ENCODE results near the gene IL4I1.

Gene IL4I1

DNA sequence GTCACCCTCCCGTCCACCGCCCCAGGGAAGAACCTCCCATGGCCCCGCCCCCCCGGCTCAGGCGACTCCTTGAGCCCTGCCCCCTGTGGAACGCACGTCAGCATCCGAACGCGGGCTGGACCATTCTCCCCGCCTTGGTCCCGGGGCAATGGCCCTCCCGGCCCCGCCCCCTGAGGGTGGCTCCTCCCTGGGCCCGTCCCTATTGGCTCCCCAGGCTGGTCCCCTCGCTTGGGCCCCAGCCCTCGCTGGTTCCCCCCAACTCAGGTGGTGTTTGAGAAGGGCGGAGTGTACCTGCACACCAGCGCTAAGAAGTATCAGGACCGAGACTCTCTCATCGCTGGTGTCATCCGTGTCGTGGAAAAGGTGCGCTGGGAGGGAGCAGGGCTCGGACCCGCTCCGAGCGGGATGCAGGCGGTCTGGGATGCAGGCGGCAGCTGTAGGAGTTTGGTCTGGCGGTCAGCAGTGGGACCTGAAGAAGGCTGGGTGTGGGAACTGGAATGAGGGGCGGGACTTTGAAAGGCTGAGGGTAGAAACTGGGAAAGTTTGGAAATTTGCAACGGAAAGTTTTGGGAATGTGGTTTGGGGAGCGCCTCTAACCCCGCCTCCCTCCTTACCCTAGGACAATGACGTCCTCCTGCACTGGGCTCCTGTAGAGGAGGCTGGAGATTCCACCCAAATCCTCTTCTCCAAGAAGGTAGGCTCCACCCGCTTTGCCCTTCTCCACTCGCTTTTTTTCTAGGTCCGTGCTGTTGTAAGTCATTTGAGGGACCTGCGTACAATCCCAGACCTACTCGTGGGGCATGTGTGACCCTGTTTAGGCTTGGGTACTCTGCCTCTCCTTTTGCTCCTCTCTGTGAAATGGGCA, 18.6 kb downstream of the IL4I1 start:
- peak; percentile 93 for DNase-seq (ENCODE audit: low spot score)

- peak; percentile 99 for DNase-seq (ENCODE audit: low spot score)
These were observed 19.4 kb downstream of the IL4I1 start, which contains the start of the genes AKT1S1 and TBC1D17 for GRCh38 chr19:49877020-49877878. Gene AKT1S1, minus strand, starts transcription at chr19:49877355. Its CDS starts 4,060 bp downstream, at chr19:49873295. Gene TBC1D17, plus strand, starts transcription at chr19:49877702. Its CDS starts 22 bp downstream, at chr19:49877724.

- DNase-seq (ENCODE audit: low spot score), result peak; percentile 99
These were observed 20.2 kb downstream of the IL4I1 start for GRCh38 chr19:49876422-49877019.

DNA sequence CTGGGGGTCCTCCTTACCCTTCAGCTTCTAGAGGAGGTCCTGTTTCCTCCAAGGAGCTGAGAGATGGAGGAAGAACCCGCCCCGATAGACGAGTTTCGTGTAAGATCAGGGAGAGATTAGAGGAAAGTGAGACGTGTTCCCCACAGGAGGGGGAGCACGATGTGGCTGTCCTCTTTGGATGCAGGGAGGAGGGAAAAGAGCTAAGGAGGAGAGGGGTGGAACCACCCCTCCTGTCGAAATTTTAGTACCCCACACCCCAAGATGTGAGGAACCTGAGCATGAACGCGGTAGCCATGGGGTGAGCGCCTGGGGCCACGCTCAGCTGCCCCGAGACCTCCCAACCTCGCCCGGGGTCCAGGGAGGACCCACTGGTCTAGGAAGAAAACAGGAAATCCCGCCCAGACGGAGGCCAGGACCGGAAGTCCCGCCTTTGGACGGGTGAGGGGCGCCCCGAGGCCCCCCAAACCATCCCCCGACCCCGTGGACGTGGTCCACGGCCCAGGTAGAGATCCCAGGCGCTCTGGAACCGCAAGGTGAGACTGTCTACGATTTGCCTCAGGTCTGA, 20.7 kb downstream of the IL4I1 start:
- DNase-seq (ENCODE audit: low spot score), result no peak

DNA sequence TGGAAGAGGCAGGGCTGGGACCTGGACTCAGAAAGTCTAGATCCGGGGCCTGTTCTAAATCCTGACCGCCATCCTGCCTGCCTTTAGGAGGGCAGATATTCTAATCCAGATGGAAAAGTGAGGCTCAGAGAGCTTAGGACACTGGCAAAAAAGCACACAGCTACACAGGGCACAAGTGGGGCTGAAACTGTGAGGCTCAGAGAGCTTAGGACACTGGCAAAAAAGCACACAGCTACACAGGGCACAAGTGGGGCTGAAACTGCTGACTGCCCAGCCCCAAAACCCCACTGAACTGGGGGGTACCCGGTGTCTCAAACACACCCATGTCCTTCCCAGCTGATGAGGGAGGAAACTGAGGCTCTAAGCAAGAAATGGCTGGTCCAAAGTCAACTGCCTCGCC, 21.5 kb downstream of the IL4I1 start:
- no peak for DNase-seq (ENCODE audit: low spot score)

DNA sequence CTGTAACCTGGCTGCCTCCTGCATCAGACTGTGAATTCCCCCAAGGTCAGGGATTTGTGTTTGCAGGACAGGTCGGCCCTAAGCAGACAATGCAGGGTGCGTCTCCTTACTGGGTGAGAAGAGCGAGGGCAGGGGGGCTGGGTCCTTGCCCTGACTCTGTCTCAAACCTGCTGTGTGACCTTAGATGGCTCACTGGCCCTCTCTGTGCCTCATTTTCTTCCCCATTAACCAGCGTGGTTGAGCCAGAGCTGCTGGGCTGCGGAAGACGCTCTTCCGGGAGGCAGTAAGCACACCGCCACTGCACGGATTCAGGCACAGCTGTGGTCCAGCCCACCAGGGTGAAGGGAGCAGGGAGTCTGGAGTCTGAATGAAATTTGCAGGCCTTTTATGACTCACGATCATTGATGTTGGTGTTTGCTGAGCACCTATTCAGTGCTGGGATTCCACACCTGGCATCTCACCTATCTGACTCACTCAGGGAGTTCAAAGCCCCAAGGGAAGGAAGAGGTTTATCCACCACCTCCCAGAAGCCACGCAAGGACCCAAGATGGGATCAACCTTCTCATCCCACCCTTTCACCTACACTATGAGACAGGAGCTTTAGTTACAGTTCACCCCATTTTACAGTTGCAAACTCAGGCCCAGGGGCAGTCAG, 22.1 kb downstream of the IL4I1 start:
- no peak for DNase-seq (ENCODE audit: low spot score)

DNA sequence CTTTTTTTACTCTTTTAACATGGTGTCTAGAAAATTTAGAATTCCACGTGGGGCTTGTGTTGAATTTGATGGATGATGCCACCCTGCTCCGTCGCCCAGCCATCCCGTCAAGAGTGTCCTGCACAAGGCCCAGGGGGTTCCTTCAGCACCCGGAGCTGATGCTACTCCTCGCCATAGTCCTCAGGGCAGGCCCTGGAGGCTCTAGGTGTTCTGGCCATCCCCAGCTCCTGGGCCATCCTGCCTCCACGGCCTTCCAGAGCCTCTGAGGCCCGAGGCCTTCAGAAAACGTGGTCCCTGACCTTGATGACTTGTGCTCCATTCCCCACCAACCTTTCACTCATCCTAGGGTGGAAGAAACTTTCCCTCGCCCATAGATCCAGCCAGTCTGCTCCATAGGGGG, 22.9 kb downstream of the IL4I1 start:
- no peak for DNase-seq (ENCODE audit: low spot score)

DNA sequence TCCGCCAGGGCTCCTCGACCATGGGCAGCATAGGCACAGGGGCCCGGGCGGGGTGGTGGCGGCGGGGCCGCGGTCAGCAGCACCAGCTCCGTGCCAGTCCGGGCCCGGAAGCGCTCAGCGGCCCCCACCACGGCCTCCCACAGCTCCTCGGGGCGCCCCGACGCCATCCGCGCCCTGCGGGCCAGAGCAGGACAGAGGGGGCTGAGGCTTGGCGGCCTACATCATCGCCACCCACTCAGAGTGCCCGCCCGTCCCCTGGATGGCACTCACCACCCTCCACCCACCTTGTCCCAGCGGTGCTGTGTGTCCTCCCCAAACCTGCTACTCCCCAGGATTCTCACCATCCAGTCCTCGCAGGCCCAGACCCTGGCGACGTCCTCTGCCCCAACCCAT, 23.6 kb downstream of the IL4I1 start:
- DNase-seq (ENCODE audit: low spot score), result no peak

GRCh38 chr19:49872245-49873128, 24.2 kb downstream of the IL4I1 start:
- DNase-seq (ENCODE audit: low spot score), result no peak

DNA sequence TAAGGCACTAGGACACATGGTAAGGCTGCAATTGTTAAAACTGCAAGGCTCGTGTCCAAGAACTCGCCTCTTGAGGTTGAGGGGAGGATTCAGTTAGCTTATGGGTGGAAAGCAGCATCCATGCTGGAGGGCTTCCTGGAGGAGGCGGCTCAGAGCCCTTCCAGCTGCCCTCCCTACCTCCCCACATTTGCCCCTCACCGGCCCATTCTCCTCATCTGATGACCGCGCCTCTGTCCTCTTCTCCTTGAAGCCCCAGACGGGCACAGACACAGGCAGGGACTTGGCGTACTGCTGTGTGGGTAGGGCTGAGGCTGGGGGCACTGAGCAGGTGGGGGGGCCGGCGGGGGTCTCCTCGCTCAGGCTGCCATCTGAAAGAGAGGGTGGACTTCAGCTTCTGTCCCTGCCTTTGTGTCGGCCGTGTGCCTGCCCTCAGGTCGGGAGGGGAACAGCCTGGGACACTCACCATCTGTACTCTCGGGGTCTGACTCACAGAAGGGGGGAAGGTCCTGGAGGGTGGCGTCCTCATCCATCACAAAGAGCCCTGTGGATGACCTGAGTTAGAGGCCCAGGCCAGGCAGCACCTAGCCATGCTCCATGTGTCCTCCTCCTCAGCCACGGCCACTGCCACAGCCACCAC, 25.2 kb downstream of the IL4I1 start:
- DNase-seq (ENCODE audit: low spot score), result no peak

GRCh38 chr19:49870309-49870901, 26.3 kb downstream of the IL4I1 start:
- DNase-seq (ENCODE audit: low spot score), result no peak

DNA sequence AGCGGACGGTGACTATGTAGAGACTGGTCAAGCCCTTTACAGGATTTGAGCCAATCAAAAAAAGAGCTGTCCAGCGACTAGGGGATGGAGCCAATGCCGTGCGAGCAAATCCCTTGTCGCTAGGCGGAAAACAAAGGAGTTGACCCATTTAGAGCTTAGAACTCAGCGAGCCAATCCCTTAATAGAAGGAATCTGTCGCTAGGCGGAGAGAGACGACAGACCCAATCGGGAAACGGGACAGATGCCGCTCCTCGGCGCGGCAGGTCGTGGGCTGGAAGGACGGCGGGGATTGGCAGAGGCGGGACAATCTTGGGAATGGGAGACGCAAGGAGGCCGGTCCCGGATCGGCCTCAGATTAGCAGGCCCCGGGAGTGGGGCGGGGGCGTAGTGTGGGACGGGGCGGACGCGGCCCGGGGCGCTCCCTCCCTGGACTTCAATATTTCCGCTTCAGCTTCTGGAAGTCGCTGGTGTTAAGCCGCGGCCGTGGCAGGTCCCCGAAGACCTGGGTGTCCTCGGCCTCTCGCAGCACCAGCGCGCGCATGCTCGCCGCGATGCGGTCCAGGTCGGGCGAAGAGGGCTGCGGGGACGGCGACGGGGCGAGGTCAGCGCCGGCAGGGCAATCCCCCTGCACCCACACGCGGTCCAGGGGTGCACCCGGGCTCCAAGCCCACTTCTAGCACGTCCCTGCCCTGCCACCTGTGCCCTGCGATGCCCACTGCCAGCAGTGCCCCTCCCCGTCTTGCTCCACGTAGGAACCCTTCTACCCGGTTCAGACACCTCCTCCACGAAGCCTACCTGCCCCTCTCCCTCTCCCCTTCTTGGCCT, 27.0 kb downstream of the IL4I1 start:
- peak; percentile 100 for DNase-seq (ENCODE audit: low spot score)

GRCh38 chr19:49869009-49869483, 27.6 kb downstream of the IL4I1 start:
- no peak for DNase-seq (ENCODE audit: low spot score)

DNA sequence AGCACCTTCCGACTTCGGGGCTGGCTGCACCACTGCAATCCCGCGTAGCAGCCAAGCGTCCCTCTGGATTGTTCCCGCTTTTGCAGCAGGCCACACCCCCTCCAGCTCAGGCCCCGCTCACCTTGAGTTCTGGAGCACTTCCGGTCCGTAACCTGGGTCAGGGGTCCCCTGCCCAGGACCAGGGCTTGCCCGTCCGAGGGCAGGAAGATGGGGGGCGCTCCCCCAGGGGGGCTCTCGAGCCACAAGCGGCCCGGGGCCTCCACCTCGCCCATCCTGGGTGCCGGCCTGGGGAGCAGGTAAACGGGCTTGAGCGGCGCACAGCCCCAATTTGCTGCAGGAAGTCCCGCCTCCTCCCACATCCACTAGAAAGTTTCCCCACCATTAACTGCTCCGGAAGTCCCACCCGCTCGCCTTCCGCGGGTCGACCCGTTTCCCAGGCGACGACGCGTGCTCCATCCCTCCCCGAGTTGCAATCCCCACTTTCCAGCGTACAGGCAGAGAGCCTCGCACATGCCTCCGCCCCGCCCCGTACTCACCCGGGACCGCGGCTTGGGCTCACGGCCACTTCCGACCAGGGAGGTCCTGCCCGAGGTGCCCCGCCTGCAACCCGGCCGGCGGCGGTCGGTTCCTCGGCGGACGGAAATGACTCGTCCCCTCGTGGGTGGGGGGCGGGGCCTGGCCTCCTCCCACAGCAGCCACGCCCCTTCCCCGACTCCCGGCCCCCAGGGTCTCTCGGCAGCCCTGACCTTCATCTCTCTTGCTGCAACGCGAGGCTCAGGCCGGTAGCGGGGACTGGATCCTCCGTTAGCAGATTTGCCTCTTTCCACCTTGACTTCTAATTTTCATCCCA, 29.5 kb downstream of the IL4I1 start, which contains the start of gene PNKP:
Gene PNKP, minus strand, starts transcription at position 644 of the 850 bp plus-strand sequence. Its CDS starts 372 bp downstream, at position 272.
- DNase-seq (ENCODE audit: low spot score), result peak; percentile 78

DNA sequence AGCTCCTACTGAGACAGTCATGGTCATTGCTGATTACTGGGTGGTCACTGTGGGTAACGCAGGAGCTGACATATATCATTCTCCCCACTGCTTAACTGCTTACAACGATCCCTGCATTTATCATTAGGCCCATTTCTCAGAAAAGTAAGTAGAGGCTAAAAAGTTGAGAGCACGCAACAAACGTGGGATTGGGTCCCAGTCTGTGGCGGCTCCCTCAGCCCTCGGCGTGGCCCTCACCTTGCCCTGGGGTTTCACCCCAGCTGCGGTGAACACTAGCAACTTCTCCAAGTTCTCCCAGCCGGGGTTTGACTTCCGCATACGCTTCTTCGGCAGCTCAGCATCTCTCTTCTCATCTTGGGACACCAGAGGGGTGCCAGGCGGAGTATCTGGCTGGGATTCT, 31.8 kb downstream of the IL4I1 start:
- no peak for DNase-seq (ENCODE audit: low spot score)

GRCh38 chr19:49863935-49864320, 32.8 kb downstream of the IL4I1 start:
- no peak for DNase-seq (ENCODE audit: low spot score)

DNA sequence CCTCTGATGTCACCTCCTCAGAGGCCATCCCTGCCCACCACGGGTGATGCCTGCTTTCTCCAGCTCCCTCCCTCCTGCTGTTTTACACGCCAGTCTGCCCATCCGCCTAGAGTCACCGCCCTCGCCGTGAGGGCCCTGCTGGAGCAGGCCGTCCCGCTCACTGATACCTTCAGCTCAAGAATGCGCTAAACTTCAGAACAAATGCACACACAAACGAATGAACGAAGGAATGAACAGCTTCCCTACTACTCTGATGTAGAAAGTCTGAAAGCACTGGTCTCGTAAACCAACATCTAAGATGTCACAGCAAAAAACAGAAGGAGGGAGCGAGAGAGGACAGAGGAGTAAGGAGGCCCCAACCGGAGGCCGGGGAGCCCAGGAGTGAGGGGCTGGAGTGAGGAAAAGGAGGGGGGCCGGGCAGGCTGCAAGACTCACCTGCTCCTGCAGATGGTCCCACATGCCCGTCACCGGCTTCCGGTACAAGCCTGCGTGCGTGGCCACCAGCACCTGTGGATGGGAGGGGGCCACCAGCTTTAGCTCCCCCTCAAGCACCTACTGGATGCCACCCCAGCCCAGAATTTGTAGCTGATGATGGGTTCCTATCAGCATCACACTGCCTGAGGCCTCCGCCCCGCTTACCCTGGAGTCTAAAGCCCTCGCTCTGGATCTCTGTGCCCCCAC, 33.3 kb downstream of the IL4I1 start:
- no peak for DNase-seq (ENCODE audit: low spot score)

Data from kidney capillary endothelial cell (primary cell).